Stimulated activated effector memory CD8-positive, alpha-beta T cell treated with anti-CD3 and anti-CD28 coated beads, Interleukin-12 subunit alpha, Interleukin-12 subunit beta, amount 100 ng/mL, for 72 hours (primary cell): ENCODE results near the gene BABAM2.
A peak's percentile ranks its signal among the peaks of the same experiment; 100 is the strongest.

ENCODE experiments used
- ATAC-seq: fragments of 150-1000 bp; cut with Tn5 transposase; 2 replicates; pipeline ENCODE4 v1.10.0; 2021
- DNase-seq, 2 donors: peaks; one replicate each; pipeline ENCODE4 v3.0.0; 2021 to 2022; ENCODE audit warnings: low spot score in 2 of 2
- H3K27ac Mint-ChIP-seq: one replicate; pipeline ENCODE4 v1.8.0; 2022; ENCODE audit warnings: mild to moderate bottlenecking, mixed read lengths
- H3K36me3 Mint-ChIP-seq: one replicate; pipeline ENCODE4 v1.8.0; 2022; ENCODE audit warnings: mild to moderate bottlenecking, mixed read lengths
- H3K4me1 Mint-ChIP-seq: one replicate; pipeline ENCODE4 v1.8.0; 2022; ENCODE audit warnings: mixed read lengths
- H3K4me3 Mint-ChIP-seq: one replicate; pipeline ENCODE4 v1.8.0; 2022; ENCODE audit warnings: mild to moderate bottlenecking, mixed read lengths
- H3K9me3 Mint-ChIP-seq: one replicate; pipeline ENCODE4 v1.8.0; 2022; ENCODE audit warnings: mixed read lengths

The BABAM2 gene

GRCh38 chr2:28172114-28172898, 281.8 kb downstream of the BABAM2 start:
- ATAC-seq (no peak), DNase-seq (no peak)
- Mint-ChIP-seq H3K36me3 (peaks cover 5% of the 10 kb centered on the region), H3K27ac (no peak overlapping the region), H3K4me3 (no peak overlapping the region), H3K9me3 (peaks cover 9% of the 10 kb centered on the region), H3K4me1 (peaks cover 3% of the 10 kb centered on the region)

- H3K4me3 Mint-ChIP-seq = no peak overlapping the region
- no peak overlapping the region for H3K27ac Mint-ChIP-seq
- no peak for DNase-seq
- H3K36me3 Mint-ChIP-seq = peaks cover 5% of the 10 kb centered on the region
- ATAC-seq = no peak
- peaks cover 7% of the 10 kb centered on the region for H3K4me1 Mint-ChIP-seq
- peaks cover 13% of the 10 kb centered on the region for H3K9me3 Mint-ChIP-seq
These were observed 282.8 kb downstream of the BABAM2 start for GRCh38 chr2:28173377-28173776.

- Mint-ChIP-seq H3K27ac (no peak overlapping the region), H3K4me3 (no peak overlapping the region), H3K9me3 (peaks cover 17% of the 10 kb centered on the region), H3K36me3 (peaks cover 5% of the 10 kb centered on the region), H3K4me1 (peaks cover 7% of the 10 kb centered on the region)
- DNase-seq (no peak), ATAC-seq (no peak)
These were observed 283.7 kb downstream of the BABAM2 start for GRCh38 chr2:28174211-28174610.

GRCh38 chr2:28175028-28175427, 284.5 kb downstream of the BABAM2 start:
- peaks cover 5% of the 10 kb centered on the region for H3K36me3 Mint-ChIP-seq
- peaks cover 17% of the 10 kb centered on the region for H3K9me3 Mint-ChIP-seq
- peaks cover 7% of the 10 kb centered on the region for H3K4me1 Mint-ChIP-seq
- ATAC-seq = no peak
- H3K27ac Mint-ChIP-seq = peak overlapping the region; percentile 38
- no peak overlapping the region for H3K4me3 Mint-ChIP-seq
- DNase-seq = no peak

- DNase-seq (no peak), ATAC-seq (no peak)
- Mint-ChIP-seq H3K9me3 (peaks cover 17% of the 10 kb centered on the region), H3K36me3 (no peaks in the 10 kb centered on the region), H3K4me1 (peaks cover 7% of the 10 kb centered on the region), H3K27ac (no peak overlapping the region), H3K4me3 (no peak overlapping the region)
These were observed 288.4 kb downstream of the BABAM2 start for GRCh38 chr2:28178946-28179345.

- peaks cover 7% of the 10 kb centered on the region for H3K36me3 Mint-ChIP-seq
- H3K27ac Mint-ChIP-seq = peak overlapping the region; percentile 26
- peaks cover 12% of the 10 kb centered on the region for H3K4me1 Mint-ChIP-seq
- H3K9me3 Mint-ChIP-seq = peaks cover 8% of the 10 kb centered on the region
- no peak overlapping the region for H3K4me3 Mint-ChIP-seq
- ATAC-seq (no peak), DNase-seq (no peak)
These were observed 291.3 kb downstream of the BABAM2 start for GRCh38 chr2:28181801-28182200.

GRCh38 chr2:28182348-28182747, 291.8 kb downstream of the BABAM2 start:
- no peak overlapping the region for H3K4me3 Mint-ChIP-seq
- no peak for DNase-seq
- H3K9me3 Mint-ChIP-seq = peaks cover 8% of the 10 kb centered on the region
- H3K4me1 Mint-ChIP-seq = peaks cover 9% of the 10 kb centered on the region
- peak overlapping the region; percentile 26 for H3K27ac Mint-ChIP-seq
- ATAC-seq = no peak
- peaks cover 7% of the 10 kb centered on the region for H3K36me3 Mint-ChIP-seq

GRCh38 chr2:28185153-28185552, 294.6 kb downstream of the BABAM2 start:
- ATAC-seq (no peak), DNase-seq (no peak)
- Mint-ChIP-seq H3K27ac (no peak overlapping the region), H3K9me3 (no peaks in the 10 kb centered on the region), H3K4me1 (peaks cover 5% of the 10 kb centered on the region), H3K36me3 (peaks cover 7% of the 10 kb centered on the region), H3K4me3 (no peak overlapping the region)

GRCh38 chr2:28185891-28186290, 295.4 kb downstream of the BABAM2 start:
- H3K9me3 Mint-ChIP-seq = no peaks in the 10 kb centered on the region
- ATAC-seq (no peak), DNase-seq (no peak)
- H3K4me3 Mint-ChIP-seq = no peak overlapping the region
- H3K27ac Mint-ChIP-seq = no peak overlapping the region
- peaks cover 7% of the 10 kb centered on the region for H3K36me3 Mint-ChIP-seq
- peaks cover 5% of the 10 kb centered on the region for H3K4me1 Mint-ChIP-seq

GRCh38 chr2:28187186-28187585, 296.7 kb downstream of the BABAM2 start:
- no peak overlapping the region for H3K4me3 Mint-ChIP-seq
- DNase-seq = no peak
- no peak for ATAC-seq
- no peak overlapping the region for H3K27ac Mint-ChIP-seq
- H3K9me3 Mint-ChIP-seq = no peaks in the 10 kb centered on the region
- peaks cover 7% of the 10 kb centered on the region for H3K36me3 Mint-ChIP-seq
- H3K4me1 Mint-ChIP-seq = peaks cover 5% of the 10 kb centered on the region

GRCh38 chr2:28188436-28188835, 297.9 kb downstream of the BABAM2 start:
- Mint-ChIP-seq H3K4me3 (no peak overlapping the region), H3K4me1 (peaks cover 6% of the 10 kb centered on the region), H3K36me3 (peaks cover 7% of the 10 kb centered on the region), H3K9me3 (no peaks in the 10 kb centered on the region), H3K27ac (no peak overlapping the region)
- no peak for DNase-seq
- no peak for ATAC-seq

- peak overlapping the region; percentile 1 for H3K27ac Mint-ChIP-seq
- DNase-seq = no peak
- peaks cover 22% of the 10 kb centered on the region for H3K36me3 Mint-ChIP-seq
- H3K4me1 Mint-ChIP-seq = peaks cover 7% of the 10 kb centered on the region
- no peaks in the 10 kb centered on the region for H3K9me3 Mint-ChIP-seq
- ATAC-seq = no peak
- H3K4me3 Mint-ChIP-seq = no peak overlapping the region
These were observed 303.3 kb downstream of the BABAM2 start for GRCh38 chr2:28193630-28194403.

GRCh38 chr2:28199995-28200679, 309.6 kb downstream of the BABAM2 start:
- H3K9me3 Mint-ChIP-seq = no peaks in the 10 kb centered on the region
- H3K27ac Mint-ChIP-seq = no peak overlapping the region
- H3K4me1 Mint-ChIP-seq = no peaks in the 10 kb centered on the region
- H3K36me3 Mint-ChIP-seq = peaks cover 16% of the 10 kb centered on the region
- DNase-seq (no peak), ATAC-seq (no peak)
- no peak overlapping the region for H3K4me3 Mint-ChIP-seq

GRCh38 chr2:28201671-28202180, 311.2 kb downstream of the BABAM2 start:
- Mint-ChIP-seq H3K4me1 (no peaks in the 10 kb centered on the region), H3K27ac (peak overlapping the region; percentile 21), H3K9me3 (no peaks in the 10 kb centered on the region), H3K4me3 (no peak overlapping the region), H3K36me3 (peaks cover 11% of the 10 kb centered on the region)
- DNase-seq (no peak), ATAC-seq (no peak)

- no peak overlapping the region for H3K27ac Mint-ChIP-seq
- no peak for DNase-seq
These were observed 312.2 kb downstream of the BABAM2 start for GRCh38 chr2:28202719-28203118.

More at GRCh38 chr2:28202719-28203118, 312.2 kb downstream of the BABAM2 start:
- Mint-ChIP-seq H3K4me1 (no peaks in the 10 kb centered on the region), H3K4me3 (no peak overlapping the region), H3K36me3 (peaks cover 2% of the 10 kb centered on the region), H3K9me3 (no peaks in the 10 kb centered on the region)
- ATAC-seq = no peak
